ENCODE results near the gene HSP90AB1.

DNA sequence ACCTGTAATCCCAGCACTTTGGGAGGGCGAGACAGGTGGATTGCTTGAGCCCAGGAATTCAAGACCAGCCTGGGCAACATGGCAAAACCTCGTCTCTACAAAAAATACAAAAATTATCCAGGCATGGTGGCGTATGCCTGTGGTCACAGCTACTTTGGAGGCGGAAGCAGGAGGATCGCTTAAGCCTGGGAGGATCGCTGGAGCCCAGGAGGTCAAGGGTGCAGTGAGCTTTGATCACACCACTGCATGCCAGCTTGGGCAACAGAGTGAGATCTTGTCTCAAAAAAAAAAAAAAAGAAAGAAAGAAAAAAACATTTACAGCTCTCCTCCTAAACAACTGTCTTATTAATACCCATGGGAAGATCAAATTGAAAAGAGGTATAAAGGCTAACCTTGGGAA lies 38.9 kb upstream of the HSP90AB1 start:
- TF ChIP-seq, protein P1, sequence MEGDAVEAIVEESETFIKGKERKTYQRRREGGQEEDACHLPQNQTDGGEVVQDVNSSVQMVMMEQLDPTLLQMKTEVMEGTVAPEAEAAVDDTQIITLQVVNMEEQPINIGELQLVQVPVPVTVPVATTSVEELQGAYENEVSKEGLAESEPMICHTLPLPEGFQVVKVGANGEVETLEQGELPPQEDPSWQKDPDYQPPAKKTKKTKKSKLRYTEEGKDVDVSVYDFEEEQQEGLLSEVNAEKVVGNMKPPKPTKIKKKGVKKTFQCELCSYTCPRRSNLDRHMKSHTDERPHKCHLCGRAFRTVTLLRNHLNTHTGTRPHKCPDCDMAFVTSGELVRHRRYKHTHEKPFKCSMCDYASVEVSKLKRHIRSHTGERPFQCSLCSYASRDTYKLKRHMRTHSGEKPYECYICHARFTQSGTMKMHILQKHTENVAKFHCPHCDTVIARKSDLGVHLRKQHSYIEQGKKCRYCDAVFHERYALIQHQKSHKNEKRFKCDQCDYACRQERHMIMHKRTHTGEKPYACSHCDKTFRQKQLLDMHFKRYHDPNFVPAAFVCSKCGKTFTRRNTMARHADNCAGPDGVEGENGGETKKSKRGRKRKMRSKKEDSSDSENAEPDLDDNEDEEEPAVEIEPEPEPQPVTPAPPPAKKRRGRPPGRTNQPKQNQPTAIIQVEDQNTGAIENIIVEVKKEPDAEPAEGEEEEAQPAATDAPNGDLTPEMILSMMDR (IDR thresholded peaks at IDR 0.05), result no peak
- TF ChIP-seq POLR2A (IDR thresholded peaks at IDR 0.05), result no peak

Measured in heart left ventricle (tissue), 13 donors.